GM21526 (cell line): ENCODE measurements around the gene ADRA2C.

Experiments used
- ATAC-seq: cut with Tn5 transposase; IDR thresholded peaks from one replicate; pipeline ENCODE4 v1.9.1; 2021; ENCODE audit warnings: moderate library complexity; ENCODE audit not compliant: unreplicated experiment, low FRiP score

Gene ADRA2C

DNA sequence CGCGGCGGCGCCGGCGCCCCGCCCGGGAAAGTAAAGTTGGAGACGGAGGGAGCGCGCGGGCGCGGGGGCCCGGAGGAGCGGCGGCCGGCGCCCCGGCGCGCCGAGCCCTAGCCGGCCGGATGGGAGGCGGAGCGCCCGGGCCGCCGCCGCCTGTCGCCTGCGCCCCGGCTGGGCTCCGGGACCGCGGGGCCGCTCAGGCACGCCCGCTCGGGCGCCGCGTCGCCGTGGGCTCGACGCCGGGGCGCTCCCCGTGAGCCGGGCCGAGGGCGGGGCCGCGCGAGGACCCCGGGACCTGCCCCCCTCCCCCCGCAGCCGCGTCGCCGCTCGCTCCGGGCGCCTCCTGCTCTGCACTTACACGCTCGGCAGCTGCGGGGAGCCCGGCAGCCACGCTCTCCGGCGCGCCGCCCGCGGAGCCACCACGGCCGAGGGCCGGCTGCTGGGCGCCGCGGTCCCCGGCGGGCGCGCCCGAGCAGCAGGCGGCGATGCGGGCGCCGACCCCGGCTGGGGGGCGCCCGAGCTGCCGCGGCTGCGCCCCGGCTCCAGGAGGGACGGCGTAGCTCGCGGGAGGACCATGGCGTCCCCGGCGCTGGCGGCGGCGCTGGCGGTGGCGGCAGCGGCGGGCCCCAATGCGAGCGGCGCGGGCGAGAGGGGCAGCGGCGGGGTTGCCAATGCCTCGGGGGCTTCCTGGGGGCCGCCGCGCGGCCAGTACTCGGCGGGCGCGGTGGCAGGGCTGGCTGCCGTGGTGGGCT, at the start of gene ADRA2C:
TSS of gene ADRA2C (plus strand) at position 350 of the 749 bp plus-strand sequence. CDS start at position 572, 222 bp downstream.
- no peak for ATAC-seq

DNA sequence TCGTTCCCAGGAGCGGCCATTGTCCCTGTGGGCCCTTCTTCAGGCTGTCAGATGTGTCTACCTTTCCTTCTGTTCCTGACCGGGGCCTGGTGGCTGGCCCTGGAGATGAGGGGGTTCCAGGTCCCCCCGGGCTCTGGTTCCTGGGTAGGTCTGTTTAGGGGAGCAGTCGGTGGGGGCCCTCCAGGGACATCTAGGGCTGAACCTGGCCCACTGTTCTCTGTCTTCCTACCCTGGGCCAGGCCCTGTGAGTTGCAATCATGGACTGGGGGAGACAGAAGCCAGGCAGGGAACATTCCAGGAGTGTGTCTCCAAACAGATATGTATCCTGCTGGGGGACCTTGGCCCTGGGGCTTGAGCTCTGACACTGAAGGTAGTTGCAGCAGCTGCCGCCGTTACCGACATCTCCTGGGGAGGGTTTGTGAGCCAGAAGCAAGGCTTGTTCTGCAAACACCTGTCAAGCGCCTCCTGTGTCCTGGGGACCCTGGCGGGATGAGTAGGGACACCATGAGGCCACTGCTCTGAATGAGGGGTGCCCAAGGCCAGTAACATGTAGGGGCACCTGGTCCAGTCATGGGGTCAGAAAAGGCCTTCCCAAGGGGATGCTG, 49.5 kb upstream of the ADRA2C start:
- no peak for ATAC-seq

DNA sequence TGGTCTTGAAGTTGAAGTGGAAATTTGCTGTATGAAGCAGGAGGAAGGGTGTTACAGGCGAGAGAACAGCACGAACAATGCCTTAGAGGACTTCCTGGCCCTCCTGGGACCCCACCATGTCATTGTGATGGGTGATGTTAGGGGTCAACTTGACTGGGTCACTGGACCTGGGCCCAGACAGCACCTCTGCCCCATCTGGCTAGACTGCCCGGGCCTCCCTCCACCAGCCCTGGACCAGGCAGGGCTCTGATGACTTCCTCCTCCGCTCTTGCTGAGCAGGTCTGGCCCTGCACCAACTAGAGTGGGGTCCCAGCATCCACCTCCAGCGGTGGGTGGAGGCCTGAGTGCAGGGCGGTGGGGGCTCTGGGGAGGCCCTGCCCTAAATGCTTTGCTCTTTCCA, 48.9 kb upstream of the ADRA2C start:
- no peak for ATAC-seq

DNA sequence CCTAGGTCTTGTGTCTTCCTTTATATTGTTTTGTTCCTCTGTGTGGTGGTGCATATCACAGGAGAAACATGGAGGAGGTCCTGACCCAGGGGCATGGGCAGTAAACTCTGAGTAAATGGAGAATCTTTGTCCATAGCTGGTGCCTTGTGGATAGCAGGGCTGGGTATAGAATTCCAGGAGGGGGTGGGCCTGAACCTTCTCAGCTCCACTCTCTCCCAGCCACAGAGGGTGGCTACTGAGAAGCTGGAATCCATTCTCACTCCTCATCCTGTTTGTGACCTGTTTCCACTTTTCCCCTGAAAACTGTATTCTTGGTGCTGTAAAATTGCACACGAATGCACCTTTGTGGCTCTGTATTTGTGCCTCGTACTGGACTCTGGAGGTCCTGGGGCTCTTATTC, 47.7 kb upstream of the ADRA2C start:
- no peak for ATAC-seq

DNA sequence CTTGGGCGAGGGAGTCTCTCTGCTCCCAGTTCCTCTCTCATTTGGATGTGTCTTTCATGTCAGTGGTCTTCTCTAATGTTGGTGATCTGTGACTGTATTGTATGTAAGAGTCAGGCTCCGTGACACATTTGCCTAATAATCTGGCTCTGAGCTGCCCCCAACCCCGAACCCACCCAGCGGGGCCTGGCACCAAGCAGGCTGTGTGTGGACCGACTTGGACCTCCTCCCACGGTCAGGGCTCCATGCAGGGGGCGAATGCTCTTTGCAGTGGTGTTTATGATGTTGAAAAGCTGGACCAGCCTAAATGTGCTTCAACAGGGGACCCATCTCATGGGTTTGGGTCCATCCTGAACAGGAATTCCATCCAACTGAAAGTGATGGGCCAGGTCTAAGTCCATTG, 47.0 kb upstream of the ADRA2C start:
- ATAC-seq = no peak

DNA sequence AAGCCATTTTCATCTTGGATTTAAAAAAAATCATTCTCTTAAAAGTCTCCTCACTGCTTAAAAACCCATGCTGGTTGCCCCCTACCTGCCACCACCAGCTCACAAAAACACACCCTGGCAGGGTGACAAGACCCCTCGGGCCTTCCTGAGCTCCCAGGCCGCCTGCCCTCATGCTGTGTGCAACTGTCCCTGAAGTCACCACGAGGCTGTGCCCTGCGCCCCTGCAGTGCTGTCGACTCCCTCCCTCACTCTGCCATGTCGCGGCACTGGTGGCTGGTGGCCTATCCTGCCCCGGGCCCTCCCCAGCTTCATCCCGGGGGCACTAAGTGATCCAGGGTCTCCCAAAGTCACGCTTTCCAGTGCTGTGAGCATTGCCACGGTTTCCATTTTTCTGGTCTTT, 46.3 kb upstream of the ADRA2C start:
- no peak for ATAC-seq

DNA sequence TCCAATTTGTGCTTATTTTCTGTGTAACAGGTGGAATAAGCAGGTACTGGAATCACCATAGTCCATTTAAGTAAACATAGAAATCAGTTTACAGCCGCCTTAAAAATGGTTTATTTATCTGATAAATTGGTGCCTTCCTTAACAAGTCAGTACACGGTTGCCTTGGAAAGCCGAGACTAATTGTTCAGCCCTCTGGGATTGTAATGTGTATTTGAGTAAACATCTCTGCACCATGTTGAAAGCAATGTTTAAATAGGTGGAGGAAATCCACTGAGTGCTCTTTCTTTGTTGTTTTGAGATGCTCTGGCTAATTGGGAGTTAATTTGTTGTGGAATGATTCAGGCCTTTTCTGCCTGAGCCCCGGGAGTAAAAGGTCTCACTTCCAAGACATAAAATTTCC, 45.7 kb upstream of the ADRA2C start:
- no peak for ATAC-seq

DNA sequence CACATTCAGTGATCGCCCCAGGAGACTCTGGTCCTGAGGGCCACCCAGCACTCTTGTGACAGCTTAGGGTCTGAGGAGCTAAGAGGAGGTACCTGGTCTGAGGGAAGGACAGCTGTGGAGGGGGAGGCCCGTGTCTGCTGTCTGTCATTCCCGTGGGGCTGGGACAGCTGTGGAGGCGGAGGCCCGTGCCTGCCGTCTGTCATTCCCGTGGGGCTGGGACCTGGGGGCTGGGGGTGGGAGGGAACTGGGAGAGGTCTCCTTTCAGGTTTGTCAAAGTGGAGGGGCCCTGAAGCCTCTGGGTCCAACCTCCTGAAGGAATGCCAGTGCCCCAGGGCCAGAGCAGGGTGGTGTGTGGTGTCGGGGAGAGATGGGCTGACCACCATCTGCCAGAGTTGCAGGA, 45.0 kb upstream of the ADRA2C start:
- ATAC-seq = no peak

DNA sequence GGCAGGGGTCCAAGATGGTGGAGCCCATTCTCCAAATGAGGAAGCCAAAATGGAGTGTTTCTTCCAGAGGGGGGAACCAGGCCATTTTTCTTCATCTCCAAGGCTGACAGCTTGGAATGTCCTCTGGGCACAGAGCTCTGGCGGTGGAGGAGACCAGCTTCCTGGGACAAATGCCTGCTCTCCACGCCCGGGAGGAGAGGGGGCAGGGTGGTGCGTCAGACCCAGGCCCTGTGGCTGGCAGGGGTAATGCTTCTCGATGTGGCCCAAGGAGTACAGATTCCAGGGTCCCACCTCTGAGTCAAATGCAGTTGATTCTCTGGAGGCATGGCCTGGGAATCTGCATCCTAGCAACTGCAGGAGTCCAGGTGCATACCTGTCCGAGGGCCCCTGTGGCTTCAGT, 44.6 kb upstream of the ADRA2C start:
- no peak for ATAC-seq

DNA sequence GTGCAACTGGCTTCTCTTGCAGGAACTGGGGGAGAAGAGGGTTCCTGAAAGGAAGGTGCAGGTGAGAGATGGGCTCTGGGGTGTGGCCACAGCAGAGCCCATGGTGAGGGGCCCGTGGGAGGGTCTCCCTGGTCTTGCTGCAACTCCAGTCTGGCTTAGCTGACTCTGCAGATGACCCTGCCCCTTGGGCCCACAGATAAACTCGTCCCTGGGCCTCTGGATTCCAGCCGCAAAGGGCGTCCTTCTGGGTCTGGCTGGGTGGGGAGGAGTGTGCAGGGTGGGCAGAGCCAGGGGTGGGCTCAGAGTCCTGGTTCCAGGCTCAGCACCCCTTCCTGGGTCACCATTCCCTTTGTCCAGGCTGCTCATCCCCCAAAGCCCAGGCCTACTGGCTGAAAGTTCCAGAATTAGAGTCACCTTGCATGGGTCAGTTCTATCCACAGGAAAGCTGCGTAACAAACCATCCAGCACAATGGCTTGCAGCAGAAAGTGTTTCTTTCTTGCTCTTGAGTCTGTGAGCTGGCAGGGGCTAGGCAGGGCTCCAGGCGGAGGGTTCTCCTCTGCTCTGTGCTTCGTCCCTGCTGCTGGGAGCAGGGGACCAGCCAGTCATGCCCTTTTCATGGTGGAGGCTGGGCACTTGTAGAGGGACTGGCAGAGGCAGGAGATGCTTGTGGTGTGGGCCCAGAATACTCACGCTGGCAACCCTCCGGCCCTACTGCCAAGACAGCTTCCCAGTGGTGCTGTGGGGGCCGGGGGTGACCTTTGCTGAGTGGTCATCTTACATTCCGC, 43.5 kb upstream of the ADRA2C start:
- ATAC-seq = no peak

DNA sequence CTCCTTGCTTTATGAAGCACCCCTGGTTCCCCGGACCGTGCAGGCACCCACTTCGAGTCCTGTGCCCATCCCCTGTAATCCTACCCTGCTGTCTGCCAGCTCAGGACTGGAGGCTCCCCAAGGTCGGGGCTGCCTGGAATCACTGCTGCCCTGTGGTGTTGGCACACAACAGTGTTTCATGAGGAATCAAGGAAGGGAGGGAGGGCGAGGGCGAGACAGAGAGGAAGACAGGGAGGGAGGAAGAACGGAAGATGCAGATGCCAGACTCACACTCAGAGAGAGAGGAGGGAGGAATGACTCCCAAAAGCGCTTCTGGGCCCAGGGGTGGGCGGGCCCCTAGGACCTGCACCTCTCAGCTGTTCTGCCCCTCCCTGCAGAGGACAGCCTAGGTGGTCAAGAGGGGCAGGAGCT, 42.9 kb upstream of the ADRA2C start:
- no peak for ATAC-seq

DNA sequence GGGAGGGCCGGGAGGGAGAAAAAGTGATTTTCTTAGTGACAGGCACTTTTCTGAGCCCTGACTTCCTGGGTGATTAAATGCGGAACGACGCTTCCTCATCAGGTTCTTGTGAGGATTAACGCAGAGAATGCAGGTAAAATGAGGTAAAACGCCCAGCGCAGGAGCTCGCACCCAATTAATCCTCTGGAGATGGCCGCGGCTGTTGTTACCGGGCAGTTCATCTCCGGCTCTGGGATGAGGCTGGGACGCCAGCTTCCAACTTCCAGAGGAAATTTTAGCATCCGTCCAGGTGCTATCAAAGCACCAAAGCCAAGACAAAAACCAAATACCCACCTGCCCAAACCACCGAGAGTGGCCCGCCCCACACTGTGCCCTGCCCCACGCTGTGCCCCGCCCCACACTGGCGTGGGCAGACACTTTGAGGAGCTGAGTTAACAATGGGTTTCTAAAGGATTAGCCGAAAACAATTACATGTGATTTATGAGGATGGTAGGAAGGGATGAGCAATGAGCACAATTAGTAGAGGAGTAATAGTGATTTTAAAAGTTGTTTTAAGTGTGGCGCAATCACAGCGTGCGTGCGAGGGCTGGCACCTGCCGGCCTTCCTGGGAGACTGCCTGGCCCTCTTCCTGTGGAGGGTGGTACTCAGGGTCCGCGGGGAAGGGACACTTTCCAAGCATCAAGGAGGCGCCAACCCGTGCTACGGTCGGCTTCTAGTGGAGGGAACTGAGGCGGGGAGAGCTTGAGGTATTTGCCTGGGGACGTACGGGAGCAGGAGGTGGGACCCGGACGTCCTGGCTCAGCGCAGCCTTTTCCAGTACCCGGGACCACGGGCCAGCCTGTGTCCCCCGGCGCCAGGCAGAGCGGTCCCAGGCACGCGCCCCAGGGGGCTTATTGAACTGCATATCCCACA, 41.6 kb upstream of the ADRA2C start:
- ATAC-seq = no peak

DNA sequence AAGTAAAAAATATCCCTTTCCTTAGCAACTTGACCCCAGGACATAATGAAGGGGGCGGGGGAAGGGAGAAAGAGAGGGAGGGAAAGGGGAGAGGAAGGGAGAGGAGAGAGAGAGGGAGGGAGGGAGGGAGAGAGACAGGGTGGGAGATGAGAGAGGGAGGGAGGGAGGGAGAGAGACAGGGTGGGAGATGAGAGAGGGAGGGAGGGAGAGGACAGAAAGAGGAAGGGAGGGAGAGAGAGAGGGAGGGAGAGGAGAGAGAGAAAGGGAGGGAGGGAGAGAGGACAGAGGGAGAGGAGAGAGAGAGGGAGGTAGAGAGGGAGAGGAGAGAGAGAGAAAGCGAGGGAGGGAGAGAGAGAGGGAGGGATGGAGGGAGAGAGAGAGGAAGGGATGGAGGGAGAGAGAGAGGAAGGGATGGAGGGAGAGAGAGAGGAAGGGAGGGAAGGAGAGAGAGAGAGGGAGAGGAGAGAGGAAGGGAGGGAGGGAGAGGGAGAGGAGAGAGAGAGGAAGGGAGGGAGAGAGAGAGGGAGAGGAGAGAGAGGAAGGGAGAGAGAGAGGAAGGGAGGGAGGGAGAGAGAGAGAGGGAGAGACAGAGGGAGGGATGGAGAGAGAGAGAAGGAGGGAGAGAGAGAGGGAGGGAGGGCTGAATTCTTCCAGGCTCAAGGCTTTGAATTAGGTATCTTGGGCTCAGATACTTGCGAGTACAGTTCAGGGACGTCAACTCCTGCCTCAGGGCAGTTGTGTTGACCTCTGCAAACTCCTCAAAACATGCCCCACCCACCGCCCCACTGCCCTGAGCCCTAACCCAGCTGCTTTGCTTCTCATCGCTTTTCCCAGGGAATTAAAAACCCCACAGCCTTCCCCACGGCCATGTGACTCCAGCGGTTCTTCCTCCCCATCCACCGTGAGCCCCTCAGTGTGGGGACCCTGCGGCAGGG, 40.0 kb upstream of the ADRA2C start:
- ATAC-seq = no peak

DNA sequence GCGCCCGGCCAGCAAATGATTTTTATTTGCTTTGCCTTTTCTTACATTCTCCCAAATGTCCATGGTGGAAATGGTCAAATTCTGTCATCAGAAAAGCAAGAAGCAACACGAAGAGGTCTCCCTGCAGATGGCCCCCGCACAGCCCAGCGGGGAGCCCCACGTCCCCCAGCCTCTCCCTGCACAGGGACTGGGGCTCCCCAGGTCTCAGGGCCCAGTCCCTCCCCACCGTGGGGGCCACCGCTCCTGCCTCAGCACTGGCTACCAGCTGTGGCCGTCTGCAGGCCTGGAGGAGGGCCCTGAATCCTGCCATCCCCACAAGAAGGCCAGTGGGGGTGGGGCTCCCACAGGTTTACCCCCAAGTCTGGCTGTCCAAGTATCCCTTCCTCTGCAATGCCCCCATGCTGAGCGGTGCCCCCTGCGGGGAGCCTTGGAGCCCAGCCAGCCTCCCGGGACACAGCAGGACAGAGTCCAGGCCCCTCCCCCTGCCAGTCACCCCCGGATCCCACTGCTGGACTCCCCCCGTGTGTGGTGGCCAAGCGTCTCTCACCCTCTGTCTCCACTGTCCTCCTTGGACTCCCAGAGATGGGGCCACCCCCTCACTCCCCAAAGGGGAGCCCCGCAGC, 38.2 kb upstream of the ADRA2C start:
- ATAC-seq = no peak

DNA sequence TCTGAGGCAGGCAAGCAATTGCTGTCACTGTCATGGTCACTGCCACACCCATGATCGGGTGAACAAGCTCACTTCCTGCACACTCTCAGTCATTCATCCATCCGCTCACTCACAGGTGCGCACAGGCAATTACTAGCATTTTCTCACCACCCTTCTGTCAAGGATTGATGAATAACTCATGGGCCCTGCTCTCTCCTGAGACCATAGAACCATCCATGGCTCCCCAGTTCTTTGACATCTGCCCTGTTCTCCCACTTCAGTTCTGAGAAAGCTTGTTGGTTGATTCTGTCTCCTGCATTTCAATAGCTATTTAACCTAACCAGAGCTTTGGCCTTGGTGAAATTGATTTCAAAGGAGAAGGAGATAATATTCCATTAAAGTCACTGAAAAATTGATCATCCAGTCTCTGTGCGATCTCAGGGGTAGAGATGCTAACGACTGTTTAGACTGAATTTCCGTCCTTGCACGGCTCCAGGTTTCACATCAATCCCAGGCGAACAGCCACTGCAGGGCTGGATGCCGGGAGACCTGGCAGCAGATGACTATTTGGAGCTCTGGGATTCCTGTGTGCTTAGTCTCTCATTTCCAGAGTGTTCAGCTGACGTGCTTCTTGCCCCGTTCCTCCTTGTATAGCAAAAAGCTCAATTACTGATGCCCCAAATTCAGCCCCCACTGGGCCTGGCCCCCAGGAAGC, 36.9 kb upstream of the ADRA2C start:
- ATAC-seq = no peak

DNA sequence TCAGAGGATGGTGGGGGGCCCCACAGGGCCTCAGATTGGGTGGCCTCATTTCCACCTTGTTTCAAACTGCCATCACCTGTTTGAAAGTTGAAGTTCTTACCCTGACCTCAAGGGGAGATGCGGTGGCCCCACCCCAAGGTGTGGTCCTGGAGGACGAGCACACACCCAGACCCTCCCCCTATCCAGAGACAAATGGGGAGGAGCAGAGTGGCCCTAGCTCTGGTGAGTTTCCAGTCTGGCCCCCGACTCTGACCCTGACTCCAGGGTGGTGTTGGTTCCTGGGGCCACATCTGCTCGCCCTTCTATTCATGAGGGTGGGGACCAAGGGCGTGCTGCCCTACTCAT, 36.3 kb upstream of the ADRA2C start:
- no peak for ATAC-seq

DNA sequence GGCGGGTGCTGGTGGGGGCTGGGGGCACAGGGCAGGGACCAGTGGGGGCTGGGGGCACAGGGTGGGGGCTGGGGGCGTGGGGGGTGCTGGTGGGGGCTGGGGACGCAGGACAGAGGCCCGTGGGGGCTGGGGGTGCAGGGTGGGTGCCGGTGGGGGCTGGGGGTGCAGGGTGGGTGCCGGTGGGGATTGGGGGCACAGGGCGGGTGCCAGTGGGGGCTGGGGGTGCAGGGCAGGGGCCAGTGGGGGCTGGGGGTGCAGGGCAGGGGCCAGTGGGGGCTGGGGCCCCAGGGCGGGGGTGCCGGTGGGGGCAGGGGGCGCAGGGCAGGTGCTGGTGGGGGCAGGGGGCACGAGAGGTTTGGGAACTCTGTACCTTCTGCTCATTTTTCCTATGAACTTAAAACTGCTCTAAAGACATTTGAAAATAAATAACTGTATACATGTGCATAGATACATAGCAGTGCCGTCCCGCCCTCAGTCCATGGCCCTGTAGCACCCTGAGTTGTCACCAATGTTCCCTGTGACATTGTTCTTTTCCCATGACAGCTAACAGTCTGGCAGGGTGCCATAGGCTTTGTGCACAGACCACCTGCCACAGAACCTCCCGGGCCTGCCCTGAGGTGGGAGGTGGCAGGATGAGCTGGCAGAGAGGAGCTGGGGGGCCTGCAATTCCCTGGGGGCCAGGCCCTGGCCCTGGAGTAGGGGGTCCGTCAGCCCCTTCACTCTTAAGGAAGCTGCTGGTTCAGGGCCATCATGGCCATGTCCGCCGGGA, 35.6 kb upstream of the ADRA2C start:
- ATAC-seq = no peak
